ENCODE measurements around the gene DPY19L2.
"Not testable (repeated sequence)": the region's sequence is repeated elsewhere in the genome, so short reads cannot be mapped to it uniquely, and the experiment has no call there.

DNA sequence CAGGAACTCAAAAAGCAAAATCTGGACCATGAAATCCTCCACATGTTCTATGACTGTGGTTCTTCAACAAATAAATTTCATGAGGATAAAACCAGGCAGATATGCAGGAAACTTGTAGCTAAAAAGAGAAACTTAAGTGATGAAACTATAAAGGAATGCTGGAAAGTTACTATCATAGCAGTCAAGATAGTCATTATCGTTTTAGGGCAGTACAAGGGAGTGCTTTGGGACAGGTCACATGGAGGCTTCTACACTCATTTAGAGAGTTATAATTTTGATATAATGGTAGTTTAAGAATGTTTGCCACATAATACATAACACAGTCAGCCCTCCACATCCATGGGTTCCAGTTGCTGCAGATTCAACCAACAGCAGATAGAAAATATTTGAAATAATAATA is 52.7 kb downstream of the DPY19L2 start:
- TF ChIP-seq, protein P1, sequence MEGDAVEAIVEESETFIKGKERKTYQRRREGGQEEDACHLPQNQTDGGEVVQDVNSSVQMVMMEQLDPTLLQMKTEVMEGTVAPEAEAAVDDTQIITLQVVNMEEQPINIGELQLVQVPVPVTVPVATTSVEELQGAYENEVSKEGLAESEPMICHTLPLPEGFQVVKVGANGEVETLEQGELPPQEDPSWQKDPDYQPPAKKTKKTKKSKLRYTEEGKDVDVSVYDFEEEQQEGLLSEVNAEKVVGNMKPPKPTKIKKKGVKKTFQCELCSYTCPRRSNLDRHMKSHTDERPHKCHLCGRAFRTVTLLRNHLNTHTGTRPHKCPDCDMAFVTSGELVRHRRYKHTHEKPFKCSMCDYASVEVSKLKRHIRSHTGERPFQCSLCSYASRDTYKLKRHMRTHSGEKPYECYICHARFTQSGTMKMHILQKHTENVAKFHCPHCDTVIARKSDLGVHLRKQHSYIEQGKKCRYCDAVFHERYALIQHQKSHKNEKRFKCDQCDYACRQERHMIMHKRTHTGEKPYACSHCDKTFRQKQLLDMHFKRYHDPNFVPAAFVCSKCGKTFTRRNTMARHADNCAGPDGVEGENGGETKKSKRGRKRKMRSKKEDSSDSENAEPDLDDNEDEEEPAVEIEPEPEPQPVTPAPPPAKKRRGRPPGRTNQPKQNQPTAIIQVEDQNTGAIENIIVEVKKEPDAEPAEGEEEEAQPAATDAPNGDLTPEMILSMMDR (conservative IDR thresholded peaks at IDR 0.05; ENCODE audit: low read length): not testable (repeated sequence)
- not testable (repeated sequence) for TF ChIP-seq EZH2phosphoT487 (IDR thresholded peaks at IDR 0.05; ENCODE audit: borderline replicate concordance)

Data from Loucy (cell line).